ENCODE measurements around the gene KRTAP4-9.

GRCh38 chr17:41082626-41083025 is 22.6 kb upstream of the KRTAP4-9 start:
- TF ChIP-seq, protein P1, sequence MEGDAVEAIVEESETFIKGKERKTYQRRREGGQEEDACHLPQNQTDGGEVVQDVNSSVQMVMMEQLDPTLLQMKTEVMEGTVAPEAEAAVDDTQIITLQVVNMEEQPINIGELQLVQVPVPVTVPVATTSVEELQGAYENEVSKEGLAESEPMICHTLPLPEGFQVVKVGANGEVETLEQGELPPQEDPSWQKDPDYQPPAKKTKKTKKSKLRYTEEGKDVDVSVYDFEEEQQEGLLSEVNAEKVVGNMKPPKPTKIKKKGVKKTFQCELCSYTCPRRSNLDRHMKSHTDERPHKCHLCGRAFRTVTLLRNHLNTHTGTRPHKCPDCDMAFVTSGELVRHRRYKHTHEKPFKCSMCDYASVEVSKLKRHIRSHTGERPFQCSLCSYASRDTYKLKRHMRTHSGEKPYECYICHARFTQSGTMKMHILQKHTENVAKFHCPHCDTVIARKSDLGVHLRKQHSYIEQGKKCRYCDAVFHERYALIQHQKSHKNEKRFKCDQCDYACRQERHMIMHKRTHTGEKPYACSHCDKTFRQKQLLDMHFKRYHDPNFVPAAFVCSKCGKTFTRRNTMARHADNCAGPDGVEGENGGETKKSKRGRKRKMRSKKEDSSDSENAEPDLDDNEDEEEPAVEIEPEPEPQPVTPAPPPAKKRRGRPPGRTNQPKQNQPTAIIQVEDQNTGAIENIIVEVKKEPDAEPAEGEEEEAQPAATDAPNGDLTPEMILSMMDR (IDR thresholded peaks at IDR 0.05) = no peak
- TF ChIP-seq POLR2A (IDR thresholded peaks at IDR 0.05) = no peak
